Measurements from ENCODE around the gene LLGL2.

LLGL2 gene

GRCh38 chr17:75552425-75553294, 27.2 kb downstream of the LLGL2 start:
- H3K4me3 ChIP-seq (ENCODE audit: low read depth, low read length), result no peak overlapping the region
- TF ChIP-seq, protein P1, sequence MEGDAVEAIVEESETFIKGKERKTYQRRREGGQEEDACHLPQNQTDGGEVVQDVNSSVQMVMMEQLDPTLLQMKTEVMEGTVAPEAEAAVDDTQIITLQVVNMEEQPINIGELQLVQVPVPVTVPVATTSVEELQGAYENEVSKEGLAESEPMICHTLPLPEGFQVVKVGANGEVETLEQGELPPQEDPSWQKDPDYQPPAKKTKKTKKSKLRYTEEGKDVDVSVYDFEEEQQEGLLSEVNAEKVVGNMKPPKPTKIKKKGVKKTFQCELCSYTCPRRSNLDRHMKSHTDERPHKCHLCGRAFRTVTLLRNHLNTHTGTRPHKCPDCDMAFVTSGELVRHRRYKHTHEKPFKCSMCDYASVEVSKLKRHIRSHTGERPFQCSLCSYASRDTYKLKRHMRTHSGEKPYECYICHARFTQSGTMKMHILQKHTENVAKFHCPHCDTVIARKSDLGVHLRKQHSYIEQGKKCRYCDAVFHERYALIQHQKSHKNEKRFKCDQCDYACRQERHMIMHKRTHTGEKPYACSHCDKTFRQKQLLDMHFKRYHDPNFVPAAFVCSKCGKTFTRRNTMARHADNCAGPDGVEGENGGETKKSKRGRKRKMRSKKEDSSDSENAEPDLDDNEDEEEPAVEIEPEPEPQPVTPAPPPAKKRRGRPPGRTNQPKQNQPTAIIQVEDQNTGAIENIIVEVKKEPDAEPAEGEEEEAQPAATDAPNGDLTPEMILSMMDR (conservative IDR thresholded peaks at IDR 0.05; ENCODE audit: low read depth, low read length), result no peak
- DNase-seq (ENCODE audit: low read depth), result no peak

GRCh38 chr17:75553295-75554110, 28.0 kb downstream of the LLGL2 start:
- H3K4me3 ChIP-seq (ENCODE audit: low read depth, low read length), result no peak overlapping the region
- no peak for DNase-seq (ENCODE audit: low read depth)
- TF ChIP-seq, protein P1 (conservative IDR thresholded peaks at IDR 0.05; ENCODE audit: low read depth, low read length), result no peak

GRCh38 chr17:75555679-75556153, 30.2 kb downstream of the LLGL2 start:
- DNase-seq (ENCODE audit: low read depth), result no peak
- TF ChIP-seq, protein P1 (conservative IDR thresholded peaks at IDR 0.05; ENCODE audit: low read depth, low read length), result no peak
- no peak overlapping the region for H3K4me3 ChIP-seq (ENCODE audit: low read depth, low read length)

DNA sequence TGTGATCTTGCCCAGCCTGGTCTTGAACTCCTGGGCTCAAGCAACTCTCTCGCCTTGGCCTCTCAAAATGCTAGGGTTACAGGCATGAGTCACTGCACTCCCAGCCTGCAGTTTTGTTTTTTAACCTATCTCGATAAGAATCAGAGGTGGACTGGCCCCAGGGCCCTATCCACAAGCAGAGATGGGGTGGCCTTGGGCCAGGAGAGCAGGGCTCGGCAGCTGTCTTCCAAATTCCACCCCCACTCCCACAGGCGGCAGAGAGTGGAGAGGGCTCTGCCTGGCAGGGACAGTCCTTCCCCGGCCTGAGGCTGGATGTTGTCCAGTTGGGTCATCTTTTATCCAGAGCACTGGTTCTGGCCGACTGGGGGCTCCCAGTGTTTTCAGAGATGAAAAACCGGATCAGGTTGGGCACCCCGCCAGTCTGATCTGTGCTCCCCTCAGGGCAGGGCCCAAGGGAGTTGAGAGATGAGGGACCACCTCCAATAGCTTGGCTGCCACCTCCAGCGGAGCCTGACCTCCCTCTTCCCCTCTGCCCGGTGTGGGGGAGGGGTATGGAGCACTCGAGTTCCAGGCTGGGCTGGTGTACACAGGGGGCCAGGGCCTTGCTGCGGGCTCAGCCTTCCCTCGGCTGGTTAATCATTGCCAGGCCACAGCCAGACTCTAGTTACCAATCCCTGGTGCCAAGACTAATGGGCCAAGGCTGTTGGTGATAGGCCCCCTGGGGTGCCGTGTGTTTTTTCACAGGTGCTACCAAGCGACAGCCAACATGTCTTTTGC, 31.8 kb downstream of the LLGL2 start:
- peak; percentile 33 for DNase-seq (ENCODE audit: low read depth)
- TF ChIP-seq, protein P1 (conservative IDR thresholded peaks at IDR 0.05; ENCODE audit: low read depth, low read length), result no peak
- H3K4me3 ChIP-seq (ENCODE audit: low read depth, low read length), result no peak overlapping the region

- no peak overlapping the region for H3K4me3 ChIP-seq (ENCODE audit: low read depth, low read length)
- no peak for DNase-seq (ENCODE audit: low read depth)
- TF ChIP-seq, protein P1 (conservative IDR thresholded peaks at IDR 0.05; ENCODE audit: low read depth, low read length), result no peak
Measured at GRCh38 chr17:75557852-75558665, 32.6 kb downstream of the LLGL2 start.
